CD14-positive monocyte (primary cell): ENCODE data around the gene FNDC1. TPM values are rescaled to one million over a fixed set of nuclear protein-coding genes. Genes with fewer than 3 reads are reported as not detected.

Source experiments
- DNase-seq, 3 donors: peaks; one replicate each; pipeline ENCODE4 v3.0.0-alpha.2; 2011 to 2022
- H2AFZ ChIP-seq: 2 replicates; pipeline ENCODE4 v1.6.0; 2012; ENCODE audit warnings: mild to moderate bottlenecking, low read depth, low read length, inconsistent platforms; ENCODE audit not compliant: insufficient read depth, poor library complexity, severe bottlenecking
- H3K27ac ChIP-seq, 2 donors: 1 replicate in 1 of 2; 2 replicates in 1 of 2; pipeline ENCODE4 v1.5.1; 2012 to 2013; ENCODE audit warnings: low read length in 2 of 2, control low read depth in 1 of 2, inconsistent platforms in 1 of 2, low read depth in 1 of 2, mild to moderate bottlenecking in 1 of 2
- H3K27me3 ChIP-seq, 2 donors: one replicate each; pipeline versions ENCODE4 v1.6.0 to v1.6.1; 2011 to 2013; ENCODE audit warnings: low read length in 2 of 2; ENCODE audit not compliant: control insufficient read depth in 2 of 2, insufficient read depth in 2 of 2
- H3K36me3 ChIP-seq, 2 donors: replicated peaks in 1 of 2; 1 replicate in 1 of 2; 2 replicates in 1 of 2; pipeline versions ENCODE4 v1.5.1 to v1.6.1; 2012 to 2013; ENCODE audit warnings: low read length in 2 of 2, control low read depth in 1 of 2, inconsistent platforms in 1 of 2, mild to moderate bottlenecking in 1 of 2; ENCODE audit not compliant: insufficient read depth in 2 of 2, control insufficient read depth in 1 of 2
- H3K4me1 ChIP-seq, 2 donors: 1 replicate in 1 of 2; 2 replicates in 1 of 2; pipeline versions ENCODE4 v1.5.1 to v1.6.1; 2012 to 2013; ENCODE audit warnings: low read length in 2 of 2, control low read depth in 1 of 2, inconsistent platforms in 1 of 2, mild to moderate bottlenecking in 1 of 2, moderate library complexity in 1 of 2; ENCODE audit not compliant: insufficient read depth in 2 of 2, control insufficient read depth in 1 of 2
- H3K4me2 ChIP-seq: replicated peaks from 2 replicates; pipeline ENCODE3; 2012; ENCODE audit warnings: low read length, moderate library complexity, mild to moderate bottlenecking; ENCODE audit not compliant: poor library complexity, severe bottlenecking; ENCODE audit errors: extremely low read depth
- H3K4me3 ChIP-seq, 3 experiments: fragments of 200-600 bp in 1 of 3; sonication (generic) in 1 of 3; replicated peaks in 1 of 3; 1 replicate in 2 of 3; 2 replicates in 1 of 3; pipeline ENCODE4 v1.5.1; 2011 to 2013; ENCODE audit warnings: low read length in 3 of 3, mild to moderate bottlenecking in 3 of 3, control low read depth in 2 of 3, low read depth in 2 of 3, inconsistent platforms in 1 of 3, moderate library complexity in 1 of 3
- H3K79me2 ChIP-seq: 2 replicates; pipeline ENCODE4 v1.6.0; 2012; ENCODE audit warnings: mild to moderate bottlenecking, control low read depth, inconsistent platforms, low read length, moderate library complexity; ENCODE audit not compliant: insufficient read depth
- H3K9ac ChIP-seq: 2 replicates; pipeline ENCODE4 v1.6.0; 2017; ENCODE audit warnings: low read length, mild to moderate bottlenecking; ENCODE audit not compliant: insufficient read depth, poor library complexity, severe bottlenecking
- H3K9me3 ChIP-seq, 2 donors: replicated peaks in 1 of 2; 1 replicate in 1 of 2; 2 replicates in 1 of 2; pipeline versions ENCODE4 v1.5.1 to v1.6.1; 2012 to 2013; ENCODE audit warnings: low read length in 2 of 2, control low read depth in 1 of 2; ENCODE audit not compliant: control insufficient read depth in 1 of 2, insufficient read depth in 1 of 2
- H4K20me1 ChIP-seq: 2 replicates; pipeline ENCODE4 v1.6.0; 2012; ENCODE audit warnings: mild to moderate bottlenecking, low read length, control low read depth, moderate library complexity; ENCODE audit not compliant: insufficient read depth
- H3K27ac Mint-ChIP-seq, 7 donors: one replicate each; pipeline ENCODE4 v1.8.0; 2020; ENCODE audit warnings: mild to moderate bottlenecking in 7 of 7, mixed read lengths in 7 of 7, moderate library complexity in 6 of 7, inconsistent platforms in 2 of 7
- H3K27me3 Mint-ChIP-seq, 3 donors: one replicate each; pipeline ENCODE4 v1.8.0; 2021 to 2022; ENCODE audit warnings: low read depth in 3 of 3, mild to moderate bottlenecking in 3 of 3, mixed read lengths in 3 of 3, moderate library complexity in 3 of 3, inconsistent platforms in 1 of 3
- H3K36me3 Mint-ChIP-seq, 2 donors: one replicate each; pipeline ENCODE4 v1.8.0; 2020; ENCODE audit warnings: mixed read lengths in 2 of 2, inconsistent platforms in 1 of 2, mild to moderate bottlenecking in 1 of 2
- H3K4me1 Mint-ChIP-seq: one replicate; pipeline ENCODE4 v1.8.0; 2020; ENCODE audit warnings: mild to moderate bottlenecking, mixed read lengths
- H3K4me3 Mint-ChIP-seq, 2 donors: one replicate each; pipeline ENCODE4 v1.8.0; 2020; ENCODE audit warnings: mild to moderate bottlenecking in 2 of 2, mixed read lengths in 2 of 2, moderate library complexity in 1 of 2
- H3K9me3 Mint-ChIP-seq, 7 donors: one replicate each; pipeline ENCODE4 v1.8.0; 2020 to 2022; ENCODE audit warnings: mixed read lengths in 7 of 7, mild to moderate bottlenecking in 6 of 7, moderate library complexity in 6 of 7, inconsistent platforms in 2 of 7
- CTCF ChIP-seq: fragments of 200-600 bp; IDR thresholded peaks from one replicate; pipeline ENCODE4 v1.8.0; 2022; ENCODE audit warnings: antibody characterized with exemption, mild to moderate bottlenecking
- WGBS: methylation state at CpG from one replicate; pipeline ENCODE4 v1.1.5; 2013; ENCODE audit warnings: missing lambda C conversion rate; ENCODE audit not compliant: insufficient coverage; 5-methylcytosine and 5-hydroxymethylcytosine counted together
- intact Hi-C, 2 donors: fragments of 100-400 bp; cut with micrococcal nuclease; formaldehyde crosslinking; loops; one replicate each; pipeline versions ENCODE4 v1.15.0 to v1.15.1; 2023
- polyA plus RNA-seq, 3 donors: library from polyadenylated mRNA; depleted of rRNA in 1 of 3; unstranded in 2 of 3; stranded (reverse) in 1 of 3; fragments of 300-500 nt in 2 of 3; fragments of >200 nt in 1 of 3; fragmentation: Illumina TruSeq in 2 of 3; gene quantifications; 1 replicate in 2 of 3; 2 replicates in 1 of 3; pipeline ENCODE4 v1.2.3, GENCODE V29; 2012 to 2021

The FNDC1 gene
- polyA plus RNA-seq, 3 donors, result not detected

- H3K79me2 ChIP-seq, result no peaks in the 10 kb centered on the region
- H2AFZ ChIP-seq, result no peak overlapping the region
- Mint-ChIP-seq H3K36me3 (no peaks in the 10 kb centered on the region), H3K4me3 (no peak overlapping the region), H3K27ac (no peak overlapping the region), H3K27me3 (peaks cover 1 to 6% (median 5%) of the 10 kb centered on the region in 3 donors), H3K4me1 (no peaks in the 10 kb centered on the region), H3K9me3 (peaks cover 0 to 5% (median 0%) of the 10 kb centered on the region in 7 donors)
- intact Hi-C loops, result no loop called here
- no peak overlapping the region for H3K4me2 ChIP-seq
- H3K9ac ChIP-seq, result no peak overlapping the region
- no peaks in the 10 kb centered on the region for H3K36me3 ChIP-seq
- WGBS, result 97% methylated on average over 3 of the region's 5 CpGs
- H3K4me3 ChIP-seq, result no peak overlapping the region
- H4K20me1 ChIP-seq, result no peaks in the 10 kb centered on the region
- no peak for DNase-seq
- H3K4me1 ChIP-seq, result no peaks in the 10 kb centered on the region
- no peak overlapping the region for H3K27ac ChIP-seq
- TF ChIP-seq CTCF, result no peak
- H3K27me3 ChIP-seq, result peaks cover 0 to 2% of the 10 kb centered on the region in 2 donors
- no peaks in the 10 kb centered on the region for H3K9me3 ChIP-seq
Measured at GRCh38 chr6:159298840-159299239, 129.6 kb downstream of the FNDC1 start.

- Histone ChIP-seq H3K9ac (no peak overlapping the region), H3K79me2 (no peaks in the 10 kb centered on the region), H3K27ac (no peak overlapping the region), H3K27me3 (peaks cover 0 to 2% of the 10 kb centered on the region in 2 donors), H3K4me1 (no peaks in the 10 kb centered on the region), H3K36me3 (no peaks in the 10 kb centered on the region), H2AFZ (no peak overlapping the region), H3K9me3 (no peaks in the 10 kb centered on the region), H3K4me3 (no peak overlapping the region), H4K20me1 (no peaks in the 10 kb centered on the region), H3K4me2 (no peak overlapping the region)
- no peaks in the 10 kb centered on the region for H3K36me3 Mint-ChIP-seq
- no peaks in the 10 kb centered on the region for H3K4me1 Mint-ChIP-seq
- DNase-seq, result no peak
- intact Hi-C loops, result no loop called here
- no CpG with 5 or more reads among the region's 2 CpGs for WGBS
- H3K4me3 Mint-ChIP-seq, result no peak overlapping the region
- peaks cover 0 to 5% (median 0%) of the 10 kb centered on the region in 7 donors for H3K9me3 Mint-ChIP-seq
- H3K27me3 Mint-ChIP-seq, result peaks cover 4 to 8% (median 6%) of the 10 kb centered on the region in 3 donors
- TF ChIP-seq CTCF, result no peak
- no peak overlapping the region for H3K27ac Mint-ChIP-seq
Measured at GRCh38 chr6:159299566-159299965, 130.4 kb downstream of the FNDC1 start.
